ENCODE data around the gene PXDN.

PXDN gene

DNA sequence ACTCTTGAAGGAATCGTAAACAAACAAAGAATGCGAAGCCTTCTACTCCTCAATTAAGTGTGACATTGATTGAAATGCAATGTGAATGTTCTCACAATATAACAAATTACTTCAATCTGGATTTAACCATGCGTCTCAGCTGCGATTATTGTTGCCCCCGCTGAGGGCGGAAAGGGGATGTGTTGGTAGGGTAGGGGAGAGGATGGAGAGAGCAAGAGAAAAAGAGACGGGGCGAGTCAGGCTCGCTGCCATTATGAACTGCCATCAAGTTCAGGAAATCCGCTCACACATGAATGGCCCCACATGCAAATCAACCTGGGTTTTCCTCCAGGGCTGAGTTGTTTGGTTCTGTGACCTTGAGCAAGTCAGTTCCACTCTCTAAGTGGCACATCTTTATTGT, 129.8 kb downstream of the PXDN start:
- Histone ChIP-seq H3K79me2 (ENCODE audit: low read length) (no peaks in the 10 kb centered on the region), H3K9ac (ENCODE audit: low read length) (no peak overlapping the region), H3K9me2 (replicated peaks; ENCODE audit: insufficient read depth, low read length) (no peaks in the 10 kb centered on the region), H3K36me3 (replicated peaks; ENCODE audit: insufficient read depth, low read length) (no peaks in the 10 kb centered on the region), H3K27ac (ENCODE audit: low read length) (no peak overlapping the region), H2AFZ (ENCODE audit: low read length) (no peak overlapping the region), H3K4me1 (ENCODE audit: low read length) (no peaks in the 10 kb centered on the region), H4K20me1 (ENCODE audit: insufficient read depth, low read length) (no peaks in the 10 kb centered on the region), H3K27me3 (replicated peaks; ENCODE audit: insufficient read depth, low read length) (no peaks in the 10 kb centered on the region), H3K4me3 (ENCODE audit: low read length) (no peak overlapping the region), H3F3A (ENCODE audit: insufficient read depth, low read length) (no peaks in the 10 kb centered on the region), H3K9me3 (replicated peaks; ENCODE audit: insufficient read depth, low read length) (no peaks in the 10 kb centered on the region), H3K4me2 (ENCODE audit: low read depth, low read length) (no peak overlapping the region)
- peak; percentile 16 for DNase-seq
- TF ChIP-seq EZH2 (optimal IDR thresholded peaks at IDR 0.05; ENCODE audit: low read depth, low read length) (no peak), EZH2phosphoT487 (IDR thresholded peaks at IDR 0.05; ENCODE audit: low read length) (no peak)
- TF ChIP-seq, protein P1, sequence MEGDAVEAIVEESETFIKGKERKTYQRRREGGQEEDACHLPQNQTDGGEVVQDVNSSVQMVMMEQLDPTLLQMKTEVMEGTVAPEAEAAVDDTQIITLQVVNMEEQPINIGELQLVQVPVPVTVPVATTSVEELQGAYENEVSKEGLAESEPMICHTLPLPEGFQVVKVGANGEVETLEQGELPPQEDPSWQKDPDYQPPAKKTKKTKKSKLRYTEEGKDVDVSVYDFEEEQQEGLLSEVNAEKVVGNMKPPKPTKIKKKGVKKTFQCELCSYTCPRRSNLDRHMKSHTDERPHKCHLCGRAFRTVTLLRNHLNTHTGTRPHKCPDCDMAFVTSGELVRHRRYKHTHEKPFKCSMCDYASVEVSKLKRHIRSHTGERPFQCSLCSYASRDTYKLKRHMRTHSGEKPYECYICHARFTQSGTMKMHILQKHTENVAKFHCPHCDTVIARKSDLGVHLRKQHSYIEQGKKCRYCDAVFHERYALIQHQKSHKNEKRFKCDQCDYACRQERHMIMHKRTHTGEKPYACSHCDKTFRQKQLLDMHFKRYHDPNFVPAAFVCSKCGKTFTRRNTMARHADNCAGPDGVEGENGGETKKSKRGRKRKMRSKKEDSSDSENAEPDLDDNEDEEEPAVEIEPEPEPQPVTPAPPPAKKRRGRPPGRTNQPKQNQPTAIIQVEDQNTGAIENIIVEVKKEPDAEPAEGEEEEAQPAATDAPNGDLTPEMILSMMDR (IDR thresholded peaks at IDR 0.05; ENCODE audit: low read length): no peak

DNA sequence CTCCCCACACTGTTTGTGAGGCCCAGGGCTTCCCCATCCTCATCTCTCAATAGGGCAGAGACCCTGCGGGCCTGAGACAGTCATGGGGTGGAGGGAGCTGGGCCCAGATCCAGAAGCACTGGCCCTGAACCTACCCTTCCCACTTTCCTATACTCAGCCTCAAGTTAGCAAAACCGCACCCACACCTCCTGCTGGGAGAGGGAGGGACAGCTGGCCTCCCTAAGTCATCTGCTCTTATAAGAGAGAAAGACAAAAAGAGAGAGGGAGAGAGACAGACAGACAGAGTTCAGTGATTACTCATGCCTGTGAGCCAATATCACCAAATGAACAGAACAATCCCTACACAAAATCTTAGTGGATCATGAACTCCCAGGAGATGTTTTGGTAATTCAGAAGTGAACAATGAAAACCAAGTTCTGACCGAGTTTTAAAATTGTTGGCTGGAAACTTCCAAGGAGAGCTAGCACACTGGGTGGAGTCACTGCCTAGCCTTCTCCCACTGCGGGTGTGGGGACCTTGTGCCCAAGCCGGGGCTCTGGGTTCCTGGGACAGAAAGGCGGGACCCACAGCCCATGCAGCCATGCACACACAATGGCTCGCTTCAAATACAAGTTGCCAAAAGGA, 130.5 kb downstream of the PXDN start:
- H3K4me2 ChIP-seq (ENCODE audit: low read depth, low read length): no peak overlapping the region

DNA sequence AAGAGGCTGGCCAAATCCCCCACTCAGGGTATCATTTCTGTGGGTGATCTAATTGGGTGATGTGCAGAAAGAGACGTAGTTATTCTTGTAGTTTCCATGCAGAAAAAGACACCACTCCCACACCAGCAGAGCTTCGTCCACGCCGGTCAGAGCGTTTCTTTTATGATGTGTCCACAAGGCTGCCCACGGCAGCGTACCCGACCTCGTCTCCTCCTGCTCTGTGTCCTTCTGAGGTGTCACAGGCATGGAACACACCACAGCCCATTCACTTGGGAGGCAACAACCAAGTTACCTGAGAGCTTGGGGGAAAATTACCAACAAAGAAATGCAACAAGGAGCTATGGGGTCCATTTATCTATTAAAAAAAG, 131.3 kb downstream of the PXDN start:
- no peak overlapping the region for H3K9ac ChIP-seq (ENCODE audit: low read length)
- no peaks in the 10 kb centered on the region for H3F3A ChIP-seq (ENCODE audit: insufficient read depth, low read length)

More for the DNA sequence above, 130.5 kb downstream of the PXDN start:
- no peaks in the 10 kb centered on the region for H3K27me3 ChIP-seq (replicated peaks; ENCODE audit: insufficient read depth, low read length)
- no peaks in the 10 kb centered on the region for H3K79me2 ChIP-seq (ENCODE audit: low read length)
- no peaks in the 10 kb centered on the region for H3K36me3 ChIP-seq (replicated peaks; ENCODE audit: insufficient read depth, low read length)
- H3K9ac ChIP-seq (ENCODE audit: low read length): no peak overlapping the region
- H2AFZ ChIP-seq (ENCODE audit: low read length): no peak overlapping the region
- H3F3A ChIP-seq (ENCODE audit: insufficient read depth, low read length): no peaks in the 10 kb centered on the region
- H3K4me1 ChIP-seq (ENCODE audit: low read length): no peaks in the 10 kb centered on the region
- TF ChIP-seq, protein P1 (IDR thresholded peaks at IDR 0.05; ENCODE audit: low read length): no peak
- DNase-seq: no peak
- no peaks in the 10 kb centered on the region for H3K9me2 ChIP-seq (replicated peaks; ENCODE audit: insufficient read depth, low read length)
- H3K9me3 ChIP-seq (replicated peaks; ENCODE audit: insufficient read depth, low read length): no peaks in the 10 kb centered on the region
- H3K27ac ChIP-seq (ENCODE audit: low read length): no peak overlapping the region
- H4K20me1 ChIP-seq (ENCODE audit: insufficient read depth, low read length): no peaks in the 10 kb centered on the region
- H3K4me3 ChIP-seq (ENCODE audit: low read length): no peak overlapping the region

More for the DNA sequence above, 131.3 kb downstream of the PXDN start:
- no peaks in the 10 kb centered on the region for H3K4me1 ChIP-seq (ENCODE audit: low read length)
- no peaks in the 10 kb centered on the region for H3K79me2 ChIP-seq (ENCODE audit: low read length)
- no peaks in the 10 kb centered on the region for H3K36me3 ChIP-seq (replicated peaks; ENCODE audit: insufficient read depth, low read length)
- no peak overlapping the region for H2AFZ ChIP-seq (ENCODE audit: low read length)
- H3K9me3 ChIP-seq (replicated peaks; ENCODE audit: insufficient read depth, low read length): no peaks in the 10 kb centered on the region
- H3K9me2 ChIP-seq (replicated peaks; ENCODE audit: insufficient read depth, low read length): no peaks in the 10 kb centered on the region
- no peaks in the 10 kb centered on the region for H4K20me1 ChIP-seq (ENCODE audit: insufficient read depth, low read length)
- no peak for DNase-seq
- H3K4me2 ChIP-seq (ENCODE audit: low read depth, low read length): no peak overlapping the region
- H3K27ac ChIP-seq (ENCODE audit: low read length): no peak overlapping the region
- no peak overlapping the region for H3K4me3 ChIP-seq (ENCODE audit: low read length)
- no peak for TF ChIP-seq EZH2 (optimal IDR thresholded peaks at IDR 0.05; ENCODE audit: low read depth, low read length)
- TF ChIP-seq, protein P1 (IDR thresholded peaks at IDR 0.05; ENCODE audit: low read length): no peak
- TF ChIP-seq EZH2phosphoT487 (IDR thresholded peaks at IDR 0.05; ENCODE audit: low read length): no peak
- H3K27me3 ChIP-seq (replicated peaks; ENCODE audit: insufficient read depth, low read length): no peaks in the 10 kb centered on the region

All from MM.1S (cell line).